Ecto neural progenitor cell (in vitro differentiated cells): ENCODE measurements around the gene AK5.
"Not testable (repeated sequence)": the region's sequence is repeated elsewhere in the genome, so short reads cannot be mapped to it uniquely, and the experiment has no call there.

Source experiments
- DNase-seq: peaks from one replicate; pipeline ENCODE4 v3.0.0-alpha.2; 2018; ENCODE audit warnings: low spot score

The AK5 gene

DNA sequence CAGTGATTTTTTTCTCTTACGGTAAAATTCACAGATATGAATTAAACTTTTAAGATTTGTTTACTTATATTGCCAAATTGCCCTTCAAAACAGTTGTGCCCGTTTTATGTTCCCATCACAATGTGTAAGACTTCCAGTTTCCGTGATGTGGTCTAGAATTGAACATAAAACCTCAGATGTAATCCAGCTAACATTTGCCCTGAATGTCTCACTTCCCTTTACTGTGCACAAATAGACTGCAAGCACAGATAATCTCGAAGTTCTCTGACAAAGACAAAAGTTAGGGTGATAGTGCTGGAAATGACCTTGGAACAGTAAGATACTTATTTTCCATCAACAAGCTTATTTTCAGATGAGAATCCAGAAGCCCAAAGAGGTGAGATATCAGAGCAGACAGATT lies 223.2 kb downstream of the AK5 start:
- no peak for DNase-seq

DNA sequence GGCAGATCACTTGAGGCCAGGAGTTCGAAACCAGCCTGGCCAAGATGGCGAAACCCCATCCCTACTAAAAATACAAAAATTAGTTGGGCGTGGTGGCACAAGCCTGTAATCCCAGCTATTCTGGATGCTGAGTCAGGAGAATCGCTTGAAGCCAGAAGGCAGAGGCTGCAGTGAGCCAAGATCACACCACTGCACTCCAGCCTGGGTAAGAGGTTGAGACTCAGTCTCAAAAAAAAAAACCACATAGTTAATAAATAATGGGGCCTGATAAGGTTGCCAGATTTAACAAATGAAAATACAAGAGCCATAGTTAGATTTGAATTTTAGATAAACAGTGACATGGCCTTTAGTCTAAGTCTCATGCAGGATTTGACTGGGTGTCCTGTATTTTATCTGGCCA lies 225.0 kb downstream of the AK5 start:
- no peak for DNase-seq

DNA sequence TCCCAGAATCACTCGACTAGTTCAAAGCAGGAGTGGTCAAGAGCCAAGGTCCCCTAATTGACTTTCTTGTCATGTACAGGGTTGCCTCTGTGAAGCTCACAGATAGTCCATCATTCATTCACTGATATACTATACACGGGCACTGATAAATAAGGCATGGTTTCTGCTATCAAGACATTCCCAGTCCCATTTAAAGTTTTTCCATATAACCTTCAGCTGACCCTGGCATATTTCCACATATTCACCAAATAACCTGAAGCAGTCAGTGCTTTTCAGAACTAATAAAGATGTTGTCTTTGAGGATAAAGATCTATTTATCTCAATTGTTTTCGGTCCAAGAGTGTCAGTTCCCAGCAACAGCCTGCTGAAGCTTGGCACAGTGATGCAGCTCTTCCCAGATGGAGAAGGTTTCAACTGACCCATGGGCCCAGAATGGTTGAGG lies 227.3 kb downstream of the AK5 start:
- DNase-seq: no peak

DNA sequence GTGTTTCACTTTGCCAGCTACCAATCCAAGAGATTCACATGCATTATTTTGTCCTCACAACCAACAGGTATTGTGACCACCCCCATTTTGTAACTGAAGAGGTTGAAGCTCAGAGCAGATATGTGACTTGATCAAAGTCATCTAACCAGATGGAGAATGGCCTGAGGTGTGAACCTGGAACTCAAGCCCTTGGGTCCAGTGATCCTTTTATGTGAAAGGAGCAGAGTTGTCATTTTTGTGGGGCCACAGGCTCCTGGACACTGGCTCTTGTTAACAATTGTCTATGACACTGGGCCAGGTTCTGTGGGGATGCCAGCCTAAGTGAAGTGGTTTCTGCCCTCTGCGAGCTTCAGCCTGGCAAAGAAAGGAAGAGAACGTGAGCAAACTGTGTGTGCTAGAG lies 228.1 kb downstream of the AK5 start:
- DNase-seq: no peak

DNA sequence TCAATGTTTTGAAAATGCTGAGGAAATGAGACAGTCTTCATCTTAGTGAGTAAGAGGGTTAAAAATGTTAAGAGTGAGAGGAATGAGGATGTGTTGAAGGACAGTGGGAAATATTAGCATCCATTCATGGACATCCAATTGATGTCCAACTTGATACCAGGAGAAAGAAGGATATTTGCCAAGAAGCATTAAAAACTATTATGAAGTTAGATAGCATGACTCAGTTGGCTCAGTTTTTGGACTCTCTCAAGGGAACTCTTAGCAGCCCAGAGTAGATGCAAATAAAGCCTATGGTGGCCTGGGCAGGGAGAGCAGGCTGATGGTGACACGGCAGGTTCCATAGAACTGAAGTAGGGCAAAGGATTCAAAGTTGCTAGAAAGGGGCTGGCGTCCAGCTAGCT lies 229.6 kb downstream of the AK5 start:
- no peak for DNase-seq

DNA sequence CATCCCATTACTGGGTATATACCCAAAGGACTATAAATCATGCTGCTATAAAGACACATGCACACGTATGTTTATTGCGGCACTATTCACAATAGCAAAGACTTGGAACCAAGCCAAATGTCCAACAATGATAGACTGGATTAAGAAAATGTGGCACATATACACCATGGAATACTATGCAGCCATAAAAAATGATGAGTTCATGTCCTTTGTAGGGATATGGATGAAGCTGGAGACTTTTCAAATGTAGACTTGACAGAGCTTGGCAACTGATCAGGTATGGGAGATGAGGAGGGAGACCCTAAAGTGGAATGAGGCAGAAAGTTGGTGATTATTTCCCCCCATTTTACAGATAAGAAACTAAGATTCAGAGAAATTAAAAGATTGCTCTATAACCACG lies 230.8 kb downstream of the AK5 start:
- DNase-seq: not testable (repeated sequence)

DNA sequence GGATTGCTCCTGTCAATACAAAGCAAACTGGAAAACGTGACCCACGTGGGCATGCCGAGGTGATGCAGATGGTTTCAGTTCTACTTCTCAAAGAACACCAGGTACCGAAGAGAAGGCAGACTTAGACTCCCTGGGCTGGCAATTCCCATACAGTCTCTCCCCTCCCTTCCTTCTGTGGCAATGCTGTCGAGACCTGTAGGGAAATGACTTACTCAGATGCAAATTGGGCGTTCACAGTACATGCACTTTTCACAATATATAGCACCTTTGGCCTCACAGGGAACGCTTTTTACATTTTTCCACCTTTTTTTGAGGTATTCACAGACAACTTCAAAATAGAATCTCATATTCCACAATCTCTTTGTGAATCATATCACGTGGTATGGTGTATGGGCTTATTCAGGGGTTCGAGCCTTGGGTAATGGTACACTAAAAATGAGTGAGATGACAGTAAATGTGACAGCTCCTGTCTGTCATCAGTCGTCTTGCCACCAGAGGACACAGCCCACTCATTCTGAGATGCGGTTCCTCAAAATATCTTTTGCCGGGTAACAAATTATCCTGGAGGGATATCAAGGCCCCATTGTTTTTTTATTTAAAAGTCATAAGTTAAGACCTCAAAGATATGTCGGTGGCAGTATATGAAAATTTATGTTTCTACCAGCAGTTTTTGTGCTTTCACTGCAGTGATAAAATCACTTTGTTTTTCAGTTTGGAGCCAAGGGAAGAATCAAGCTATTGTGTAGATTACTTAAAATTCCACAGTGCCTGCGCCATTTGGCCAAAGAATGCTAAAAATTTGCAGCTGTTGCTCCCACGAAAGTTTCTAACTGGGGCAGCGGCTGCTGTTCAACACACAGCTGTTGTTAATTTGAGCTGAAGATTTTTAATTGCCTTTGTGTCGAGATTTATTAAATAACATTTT lies 232.3 kb downstream of the AK5 start:
- DNase-seq: peak; percentile 56

DNA sequence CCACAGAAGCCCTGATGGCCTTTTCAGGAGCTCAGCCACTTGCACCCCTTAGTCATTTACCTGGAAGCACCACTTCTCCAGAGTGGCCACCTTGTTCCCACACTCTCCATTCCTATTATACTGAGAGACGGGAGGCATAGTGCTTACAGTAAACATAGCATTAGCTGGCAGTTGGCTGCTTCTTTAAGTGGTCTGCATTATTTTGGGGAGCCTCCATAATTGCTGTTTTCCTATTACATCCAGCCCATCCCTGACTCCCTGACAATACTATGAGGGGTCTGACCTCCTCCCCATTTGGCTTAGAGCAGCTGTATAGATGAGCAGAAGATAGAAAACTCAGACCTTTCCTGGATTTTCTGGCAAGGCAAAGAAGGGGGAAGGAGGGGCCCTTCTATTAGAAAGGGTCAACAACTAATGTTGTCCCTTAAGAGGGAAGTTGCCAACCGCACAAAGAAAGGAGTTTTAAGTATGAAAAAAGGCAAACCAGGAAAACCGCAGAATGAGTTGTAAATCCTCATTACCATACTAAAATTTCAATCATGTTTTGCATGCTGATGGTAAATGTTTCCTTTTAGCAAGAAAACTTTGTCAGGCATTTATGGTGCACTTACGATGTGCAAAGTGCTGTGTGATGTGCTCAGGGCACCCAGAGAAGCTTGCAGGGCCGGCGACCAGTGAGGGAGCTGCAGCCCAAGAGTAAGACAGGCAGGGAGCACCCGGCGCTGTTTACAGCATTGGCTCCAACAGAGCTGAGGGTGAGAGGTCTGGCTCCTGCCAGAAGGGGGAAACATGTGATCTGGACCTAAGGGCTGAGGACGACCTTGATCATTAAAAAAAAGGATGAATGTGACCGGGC lies 233.3 kb downstream of the AK5 start:
- peak; percentile 64 for DNase-seq

DNA sequence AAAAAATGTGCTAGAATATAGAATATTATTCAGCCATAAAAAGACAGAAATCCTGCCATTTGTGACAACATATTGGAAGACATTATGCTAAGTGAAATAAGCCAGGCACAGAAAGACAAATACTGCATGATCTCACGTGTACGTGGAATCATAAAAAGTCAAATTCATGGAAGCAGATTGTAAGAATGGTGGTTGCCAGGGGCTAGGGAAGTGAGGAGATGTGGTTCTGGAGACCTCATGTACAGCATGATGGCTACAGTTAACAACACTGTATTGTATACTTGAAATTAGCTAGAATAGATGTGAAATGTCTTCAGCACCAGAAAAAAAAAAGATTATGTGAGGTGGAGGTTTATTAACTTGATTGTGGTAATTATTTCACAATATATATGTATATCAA lies 234.3 kb downstream of the AK5 start:
- no peak for DNase-seq

DNA sequence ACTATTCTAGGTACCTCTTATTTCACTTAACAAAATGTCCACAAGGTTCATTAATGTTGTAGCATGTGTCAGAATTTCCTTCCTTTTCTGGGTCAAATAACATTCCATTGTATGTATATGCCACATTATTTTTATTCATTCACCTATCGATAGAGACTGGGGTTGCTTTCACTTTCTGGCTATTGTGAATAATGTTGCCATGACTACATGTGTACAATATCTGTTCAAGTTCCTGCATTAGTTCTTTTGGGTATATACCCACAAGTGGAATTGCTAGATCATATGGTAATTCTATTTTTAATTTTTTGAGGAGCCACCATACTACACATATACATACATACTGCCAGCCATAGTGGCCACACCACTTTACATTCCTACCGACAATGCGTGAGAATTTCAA lies 242.2 kb downstream of the AK5 start:
- DNase-seq: no peak

DNA sequence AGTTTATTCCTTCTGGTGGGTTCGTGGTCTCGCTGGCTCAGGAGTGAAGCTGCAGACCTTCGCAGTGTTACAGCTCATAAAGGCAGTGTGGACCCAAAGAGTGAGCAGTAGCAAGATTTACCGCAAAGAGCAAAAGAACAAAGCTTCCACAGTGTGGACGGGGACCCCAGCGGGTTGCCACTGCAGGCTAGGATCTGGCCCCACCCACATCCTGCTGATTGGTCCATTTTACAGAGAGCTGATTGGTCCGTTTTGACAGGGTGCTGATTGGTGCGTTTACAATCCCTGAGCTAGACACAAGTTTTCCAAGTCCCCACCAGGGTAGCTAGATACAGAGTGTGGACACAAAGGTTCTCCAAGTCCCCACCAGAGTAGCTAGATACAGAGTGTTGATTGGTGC lies 249.3 kb downstream of the AK5 start:
- not testable (repeated sequence) for DNase-seq

DNA sequence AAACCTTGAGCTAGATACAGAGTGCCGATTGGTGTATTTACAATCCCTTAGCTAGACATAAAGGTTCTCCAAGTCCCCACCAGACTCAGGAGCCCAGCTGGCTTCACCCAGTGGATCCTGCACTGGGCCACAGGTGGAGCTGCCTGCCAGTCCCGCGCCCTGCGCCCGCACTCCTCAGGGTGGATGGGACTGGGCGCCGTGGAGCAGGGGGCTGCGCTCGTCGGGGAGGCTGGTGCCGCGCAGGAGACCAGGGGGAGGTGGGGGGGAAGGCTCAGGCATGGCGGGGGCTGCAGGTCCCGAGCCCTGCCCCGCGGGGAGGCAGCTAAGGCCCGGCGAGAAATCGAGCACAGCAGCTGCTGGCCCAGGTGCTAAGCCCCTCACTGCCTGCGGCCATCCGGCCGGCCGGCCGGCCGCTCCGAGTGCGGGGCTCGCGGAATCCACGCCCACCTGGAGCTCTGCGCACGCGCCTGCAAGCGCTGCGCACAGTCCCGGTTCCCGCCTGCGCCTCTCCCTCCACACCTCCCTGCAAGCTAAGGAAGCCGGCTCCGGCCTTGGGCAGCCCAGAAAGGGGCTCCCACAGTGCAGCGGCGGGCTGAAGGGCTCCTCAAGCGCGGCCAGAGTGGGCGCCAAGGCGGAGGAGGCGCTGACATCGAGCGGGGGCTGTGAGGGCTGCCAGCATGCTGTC lies 249.9 kb downstream of the AK5 start:
- not testable (repeated sequence) for DNase-seq

DNA sequence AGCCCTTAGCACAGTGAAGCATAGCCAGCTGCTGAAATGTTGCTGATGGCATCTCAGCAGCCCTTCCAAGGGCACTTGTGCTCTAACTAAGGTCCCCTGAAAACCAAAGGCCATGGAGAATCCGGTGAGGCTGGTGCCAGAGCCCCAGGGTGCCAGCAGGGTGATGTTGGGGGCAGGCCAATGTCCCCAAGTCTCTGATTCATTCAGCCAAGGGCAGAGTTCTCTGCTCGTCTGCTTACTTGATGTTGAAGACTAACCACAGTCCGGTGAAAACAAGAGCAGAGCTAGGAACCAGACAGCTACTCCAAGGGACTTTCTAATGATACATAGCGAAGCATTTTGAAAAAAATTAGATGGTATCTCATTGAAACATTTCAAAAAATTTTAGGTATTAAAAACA lies 250.8 kb downstream of the AK5 start:
- no peak for DNase-seq

DNA sequence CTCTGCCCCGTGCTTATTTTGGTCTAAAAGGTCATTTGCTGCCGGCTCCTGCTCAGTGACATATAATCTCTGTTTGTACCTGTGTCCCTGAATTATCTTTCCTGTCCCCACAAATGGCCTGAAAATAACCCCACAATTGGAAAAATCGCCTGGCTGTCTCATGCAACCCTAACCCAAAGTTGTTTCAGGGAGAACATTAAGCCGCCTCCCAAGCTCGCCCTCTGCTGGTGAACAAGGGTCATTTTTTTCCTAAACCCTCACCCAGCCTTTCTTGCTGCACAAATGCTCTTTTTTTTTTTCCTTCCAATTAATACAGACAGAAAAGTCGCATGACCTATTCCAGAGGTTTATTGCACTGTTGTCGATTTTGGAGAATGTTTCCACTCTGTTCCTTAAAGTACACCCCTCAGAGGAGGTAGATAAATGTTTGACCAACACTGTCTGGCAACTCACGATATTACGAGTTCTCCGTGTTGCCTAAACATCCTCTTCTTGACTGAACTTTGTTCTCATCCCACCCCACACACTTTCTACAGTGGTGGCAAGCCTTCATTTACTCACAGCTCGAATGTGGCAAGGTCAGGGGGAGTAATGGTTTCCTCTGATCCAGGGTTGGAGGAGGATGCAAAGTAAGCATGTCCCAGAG lies 252.0 kb downstream of the AK5 start:
- peak; percentile 72 for DNase-seq

DNA sequence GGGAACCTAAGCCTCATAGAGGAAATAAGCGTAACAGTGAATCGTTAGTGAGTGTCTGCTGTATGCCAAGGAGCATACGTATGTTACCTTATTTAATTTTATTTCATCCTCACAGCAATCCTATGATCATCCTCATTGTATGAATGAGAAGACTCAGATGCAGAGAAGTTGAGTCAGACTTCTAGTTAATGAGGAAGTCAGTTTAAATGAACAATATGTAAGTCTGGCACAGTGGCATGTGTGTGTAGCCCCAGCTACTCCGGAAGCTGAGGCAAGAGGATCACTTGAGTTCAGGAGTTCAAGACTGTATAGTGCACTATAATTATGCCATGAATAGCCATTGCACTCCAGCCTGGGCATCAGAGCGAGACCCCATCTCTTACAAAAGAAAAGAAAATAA lies 252.6 kb downstream of the AK5 start:
- no peak for DNase-seq

DNA sequence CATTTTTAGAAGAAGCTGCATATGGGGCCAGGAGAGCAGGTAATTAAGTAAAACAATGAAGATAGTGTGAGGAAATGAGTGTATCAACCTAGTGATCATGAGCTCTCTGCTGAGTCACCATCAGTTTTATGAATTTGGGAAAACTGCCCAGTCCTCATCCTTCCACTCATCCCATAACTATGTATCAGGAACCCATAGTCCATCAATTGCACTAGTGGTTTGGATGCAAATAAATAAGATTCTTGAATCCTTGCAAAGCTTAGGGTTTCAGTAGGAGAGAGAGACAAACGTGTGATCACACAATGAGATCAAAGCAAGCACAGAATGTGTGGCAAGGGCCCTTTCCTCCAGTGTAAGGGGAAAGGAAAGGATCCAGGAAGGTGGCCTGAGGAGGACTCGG lies 255.0 kb downstream of the AK5 start:
- DNase-seq: no peak

DNA sequence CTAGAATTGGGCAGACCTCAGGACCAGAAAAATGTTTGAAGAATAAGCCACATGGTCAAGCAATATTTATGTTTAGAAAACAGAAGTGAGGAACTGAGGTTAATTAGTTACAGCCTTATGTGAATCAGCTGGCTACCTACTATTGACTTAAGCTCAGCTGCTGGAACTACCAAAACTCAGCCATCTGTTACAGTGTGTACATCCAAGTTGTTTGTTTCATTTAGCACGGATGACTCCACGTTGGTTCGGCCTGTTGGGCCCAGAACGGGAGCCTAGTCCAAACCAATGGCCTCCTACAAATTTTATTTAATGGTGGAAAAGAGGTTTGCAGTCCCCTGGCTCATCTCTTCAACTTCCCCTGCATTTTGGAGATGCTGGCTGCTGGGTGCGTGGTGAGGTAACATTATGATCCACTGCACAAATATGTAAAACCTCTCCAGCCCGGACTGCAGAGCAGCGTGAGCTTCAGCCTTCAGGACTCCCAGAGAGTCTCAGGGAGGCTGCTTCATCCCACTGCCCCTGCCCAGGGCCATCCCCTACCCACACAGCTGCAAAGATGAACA lies 257.2 kb downstream of the AK5 start:
- no peak for DNase-seq

DNA sequence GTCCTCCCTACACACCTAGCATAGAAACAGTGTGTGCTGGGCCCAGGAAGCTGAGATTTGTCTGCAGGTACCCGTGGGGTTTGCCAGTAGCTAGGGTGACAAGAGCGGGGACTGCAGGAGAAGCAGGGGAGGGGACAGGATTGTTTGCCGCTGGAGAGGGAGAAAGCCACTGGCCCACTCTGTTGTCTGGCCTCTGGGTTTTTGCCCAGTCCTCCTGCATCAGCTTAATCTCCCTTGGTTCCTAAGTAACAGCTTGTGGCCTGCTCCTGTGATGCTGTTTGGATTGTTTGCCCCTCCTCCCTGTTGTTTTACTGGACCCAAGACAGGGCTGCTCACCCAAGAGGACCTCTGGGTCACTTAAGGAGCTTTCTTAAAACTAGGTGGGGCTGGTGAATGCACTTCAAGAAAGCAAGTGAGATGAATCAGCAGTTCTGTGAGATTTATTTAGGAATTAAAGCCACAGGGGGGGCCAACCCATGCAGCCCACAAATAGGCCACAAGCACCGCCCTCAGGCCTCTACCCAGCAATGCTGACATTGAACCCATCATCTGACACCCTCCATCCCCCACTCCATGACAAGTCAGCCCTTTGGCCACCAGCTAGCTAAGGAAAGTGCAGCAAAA lies 257.8 kb downstream of the AK5 start:
- DNase-seq: peak; percentile 55

DNA sequence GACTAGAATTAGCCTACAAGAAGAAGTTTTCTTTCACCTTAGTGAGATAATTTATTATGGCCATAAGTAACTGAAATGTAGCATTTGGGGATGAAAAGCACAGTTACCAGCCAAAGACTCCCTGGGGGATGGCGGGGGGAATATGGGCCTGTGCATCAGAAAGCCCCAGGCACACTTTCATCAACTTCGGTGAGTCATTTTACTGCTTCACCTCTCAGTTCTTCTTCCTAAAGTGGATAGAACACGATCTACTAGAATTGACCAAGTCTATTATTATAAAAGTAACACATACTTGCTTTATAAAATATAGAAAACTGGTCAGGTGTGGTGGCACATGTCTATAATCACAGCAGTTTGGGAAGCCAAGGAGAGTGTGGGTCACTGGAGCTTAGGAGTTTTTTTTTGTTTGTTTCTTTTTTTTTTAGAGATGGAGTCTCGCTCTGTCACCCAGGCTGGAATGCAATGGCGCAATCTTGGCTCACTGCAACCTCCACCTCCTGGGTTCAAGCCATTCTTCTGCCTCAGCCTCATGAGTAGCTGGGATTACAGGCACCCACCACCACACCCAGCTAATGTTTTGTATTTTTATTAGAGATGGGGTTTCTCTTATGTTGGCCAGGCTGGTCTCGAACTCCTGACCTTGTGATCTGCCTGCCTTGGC lies 258.8 kb downstream of the AK5 start:
- DNase-seq: no peak

DNA sequence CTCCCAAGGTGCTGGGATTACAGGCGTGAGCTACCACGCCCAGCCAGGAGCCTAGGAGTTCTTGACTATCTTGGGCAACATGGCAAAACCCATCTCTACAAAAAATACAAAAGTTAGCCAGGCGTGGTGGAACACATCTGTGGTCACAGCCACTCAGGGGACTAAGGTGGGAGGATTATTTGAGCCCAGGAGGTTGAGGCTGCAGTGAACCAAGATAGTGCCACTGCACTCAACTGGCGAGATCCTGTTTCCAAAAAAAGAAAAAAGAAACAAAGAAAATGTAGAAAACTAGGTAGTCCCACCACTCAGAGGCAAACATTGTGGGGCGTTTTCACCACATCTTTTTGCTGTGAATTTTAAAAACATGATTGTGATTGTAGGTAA lies 259.3 kb downstream of the AK5 start:
- DNase-seq: no peak
